NCI-H748 (cell line): Measurements from ENCODE around the gene YBX3.
A peak's percentile ranks its signal among the peaks of the same experiment; 100 is the strongest.
"Not testable (repeated sequence)": the region's sequence is repeated elsewhere in the genome, so short reads cannot be mapped to it uniquely, and the experiment has no call there.

Experiments
- DNase-seq: peaks from one replicate; lab custom pipeline; 2025; ENCODE audit not compliant: unreplicated experiment; lab: John Stamatoyannopoulos, UW

YBX3 gene

GRCh38 chr12:10722905-10723746 lies at the start of gene YBX3:
Gene YBX3 (minus strand): TSS chr12:10723323. CDS start chr12:10723111, 212 bp downstream.
- peak; percentile 56 for DNase-seq

- peak; percentile 18 for DNase-seq
Observed at GRCh38 chr12:10771132-10771733, 48.1 kb upstream of the YBX3 start.

GRCh38 chr12:10759657-10760056 lies 36.5 kb upstream of the YBX3 start:
- no peak for DNase-seq

- DNase-seq, result no peak
Observed at GRCh38 chr12:10756194-10756593, 33.1 kb upstream of the YBX3 start.

- no peak for DNase-seq
Observed at GRCh38 chr12:10753059-10753458, 29.9 kb upstream of the YBX3 start.

GRCh38 chr12:10750385-10750727 lies 27.2 kb upstream of the YBX3 start:
- no peak for DNase-seq

GRCh38 chr12:10749700-10750384 lies 26.7 kb upstream of the YBX3 start:
- DNase-seq, result peak; percentile 82

GRCh38 chr12:10747730-10748129 lies 24.6 kb upstream of the YBX3 start:
- peak; percentile 1 for DNase-seq

GRCh38 chr12:10743420-10743819 lies 20.3 kb upstream of the YBX3 start:
- DNase-seq, result not testable (repeated sequence)

- no peak for DNase-seq
Observed at GRCh38 chr12:10741845-10742244, 18.7 kb upstream of the YBX3 start.

- DNase-seq, result no peak
Observed at GRCh38 chr12:10740182-10740581, 17.1 kb upstream of the YBX3 start.

GRCh38 chr12:10739157-10740118 lies 16.3 kb upstream of the YBX3 start:
- DNase-seq, result no peak

- no peak for DNase-seq
Observed at GRCh38 chr12:10737249-10737648, 14.1 kb upstream of the YBX3 start.

- DNase-seq, result no peak
Observed at GRCh38 chr12:10736463-10736862, 13.3 kb upstream of the YBX3 start.

GRCh38 chr12:10735428-10735827 lies 12.3 kb upstream of the YBX3 start:
- no peak for DNase-seq

GRCh38 chr12:10732549-10732948 lies 9.4 kb upstream of the YBX3 start:
- no peak for DNase-seq

GRCh38 chr12:10732066-10732465 lies 8.9 kb upstream of the YBX3 start:
- DNase-seq, result no peak

GRCh38 chr12:10730559-10730958 lies 7.4 kb upstream of the YBX3 start:
- no peak for DNase-seq

- no peak for DNase-seq
Observed at GRCh38 chr12:10728091-10728490, 5.0 kb upstream of the YBX3 start.

GRCh38 chr12:10726945-10727344 lies 3.8 kb upstream of the YBX3 start:
- no peak for DNase-seq

GRCh38 chr12:10725003-10725402 lies 1.9 kb upstream of the YBX3 start:
- no peak for DNase-seq
